Lung (tissue), 12 donors: Measurements from ENCODE around the gene DUOX1. TPM values are rescaled to one million over a fixed set of nuclear protein-coding genes. Genes with fewer than 3 reads are reported as not detected.

Experiments
- ATAC-seq: fragments of 200-7000 bp; cut with Tn5 transposase; one replicate; pipeline ENCODE4 v1.9.1; 2020; ENCODE audit warnings: moderate number of reproducible peaks; ENCODE audit not compliant: insufficient read depth, low FRiP score
- DNase-seq, 3 donors: peaks; one replicate each; pipeline ENCODE4 v3.0.0-alpha.2; 2013 to 2017
- H3K27ac ChIP-seq, 2 donors: one replicate each; pipeline ENCODE4 v1.5.1; 2013; ENCODE audit warnings: mild to moderate bottlenecking in 2 of 2, moderate library complexity in 2 of 2, control low read depth in 1 of 2, inconsistent platforms in 1 of 2, low read depth in 1 of 2, low read length in 1 of 2
- H3K27me3 ChIP-seq, 3 donors: one replicate each; pipeline ENCODE4 v1.5.1; 2013; ENCODE audit warnings: low read length in 2 of 3; ENCODE audit not compliant: control insufficient read depth in 3 of 3, insufficient read depth in 3 of 3
- H3K36me3 ChIP-seq, 4 donors: one replicate each; pipeline ENCODE4 v1.5.1; 2013; ENCODE audit warnings: low read length in 4 of 4, mild to moderate bottlenecking in 1 of 4, moderate library complexity in 1 of 4; ENCODE audit not compliant: control insufficient read depth in 4 of 4, insufficient read depth in 4 of 4
- H3K4me1 ChIP-seq, 5 donors: one replicate each; pipeline ENCODE4 v1.5.1; 2013; ENCODE audit warnings: low read length in 5 of 5, mild to moderate bottlenecking in 2 of 5, moderate library complexity in 1 of 5; ENCODE audit not compliant: control insufficient read depth in 5 of 5, insufficient read depth in 5 of 5
- H3K4me3 ChIP-seq: one replicate; pipeline ENCODE4 v1.5.1; 2013; ENCODE audit warnings: mild to moderate bottlenecking, control low read depth, moderate library complexity
- H3K9ac ChIP-seq, 2 donors: one replicate each; pipeline ENCODE4 v1.5.1; 2013; ENCODE audit warnings: low read length in 2 of 2, control low read depth in 1 of 2; ENCODE audit not compliant: insufficient read depth in 1 of 2
- H3K9me3 ChIP-seq, 4 donors: one replicate each; pipeline ENCODE4 v1.5.1; 2013; ENCODE audit warnings: low read length in 3 of 4, mild to moderate bottlenecking in 1 of 4, moderate library complexity in 1 of 4; ENCODE audit not compliant: control insufficient read depth in 4 of 4, insufficient read depth in 3 of 4
- CTCF ChIP-seq: IDR thresholded peaks from 2 replicates; pipeline ENCODE4 v1.5.1; 2012; ENCODE audit warnings: mild to moderate bottlenecking; ENCODE audit errors: control extremely low read depth, extremely low read depth
- WGBS, 2 donors: extraction: QIAGEN DNeasy Blood & Tissue Kit; methylation state at CpG; one replicate each; pipeline ENCODE4 v1.1.7; 2013; 5-methylcytosine and 5-hydroxymethylcytosine counted together
- polyA plus RNA-seq, 2 donors: library from polyadenylated mRNA; stranded (reverse); fragments of 200-250 nt; gene quantifications; one replicate each; pipeline ENCODE4 v1.2.1, GENCODE V29; 2013
- total RNA-seq, 2 donors: library from RNA; depleted of rRNA in 1 of 2; stranded (reverse); fragments of >200 nt in 1 of 2; gene quantifications; one replicate each; pipeline ENCODE4 v1.2.1, GENCODE V29; 2014 to 2021
- donor health status: control.
- donor health status: control.
- donor health status: Bipolar disorder and iron deficiency.
- donor health status: healthy.
- donor health status: DM: yes; HTN: yes; CAD: no.

The DUOX1 gene
- total and polyA plus RNA-seq, 4 donors: 61.7 to 363 (median 115) TPM

GRCh38 chr15:45112591-45113379, 17.0 kb upstream of the DUOX1 start:
- WGBS, 2 donors: 3% methylated on average over 57 to 58 of the region's 58 CpGs
- no peak for DNase-seq
- peak; percentile 5 for ATAC-seq
- H3K4me3 ChIP-seq: no peak overlapping the region
- H3K36me3 ChIP-seq: no peaks in the 10 kb centered on the region
- H3K27me3 ChIP-seq: peaks cover 13 to 86% (median 73%) of the 10 kb centered on the region in 3 donors
- peaks cover 0 to 20% (median 0%) of the 10 kb centered on the region in 5 donors for H3K4me1 ChIP-seq
- no peak for TF ChIP-seq CTCF
- H3K9me3 ChIP-seq: peaks cover 0 to 14% (median 0%) of the 10 kb centered on the region in 4 donors
- H3K9ac ChIP-seq: no peak overlapping the region
- no peak overlapping the region for H3K27ac ChIP-seq

GRCh38 chr15:45113380-45113990, 16.3 kb upstream of the DUOX1 start:
- Histone ChIP-seq H3K9ac (no peak overlapping the region), H3K27ac (no peak overlapping the region), H3K4me1 (peaks cover 0 to 20% (median 0%) of the 10 kb centered on the region in 5 donors), H3K4me3 (no peak overlapping the region), H3K36me3 (no peaks in the 10 kb centered on the region), H3K27me3 (peaks cover 13 to 82% (median 75%) of the 10 kb centered on the region in 3 donors), H3K9me3 (peaks cover 0 to 14% (median 0%) of the 10 kb centered on the region in 4 donors)
- WGBS, 2 donors: 10% methylated on average over 14 of the region's 14 CpGs
- no peak for TF ChIP-seq CTCF
- no peak for DNase-seq
- ATAC-seq: no peak

GRCh38 chr15:45114076-45114750, 15.6 kb upstream of the DUOX1 start, which contains the start of the genes DUOX2 and DUOXA2:
DUOX2 (minus strand) TSS chr15:45114172; CDS start chr15:45113411, 761 bp downstream.
DUOXA2 (plus strand) TSS chr15:45114326; CDS start chr15:45114606, 280 bp downstream.
- Histone ChIP-seq H3K4me3 (no peak within 1 kb of the TSS), H3K36me3 (peaks cover 0 to under 1% (median 0%) of the 10 kb centered on the region in 4 donors), H3K9ac (no peak within 1 kb of the TSS), H3K27ac (no peak within 1 kb of the TSS), H3K4me1 (peaks cover 0 to 20% (median 0%) of the 10 kb centered on the region in 5 donors), H3K27me3 (peaks cover 13 to 77% (median 70%) of the 10 kb centered on the region in 3 donors), H3K9me3 (peaks cover 0 to 14% (median 0%) of the 10 kb centered on the region in 4 donors)
- TF ChIP-seq CTCF: no peak
- 2% methylated on average over 42 of the region's 42 CpGs for WGBS, 2 donors
- DNase-seq: no peak
- no peak for ATAC-seq
